GM12878 (cell line): Measurements from ENCODE around the gene TMEM208. TPM values are rescaled to one million over a fixed set of nuclear protein-coding genes. Genes with fewer than 3 reads are reported as not detected.

ENCODE experiments used
- CHD2 ChIP-seq: IDR thresholded peaks from 2 replicates; pipeline ENCODE4 v1.6.1; 2011; ENCODE audit warnings: low read depth, low read length, improper control_type of control experiment, borderline replicate concordance
- IRF4 ChIP-seq: IDR thresholded peaks from 2 replicates; pipeline ENCODE4 v1.6.1; 2011; ENCODE audit warnings: low read depth, low read length
- KDM1A ChIP-seq: fragments of 200-600 bp; sonication (generic); IDR thresholded peaks from 2 replicates; pipeline ENCODE4 v1.6.1; 2016; ENCODE audit warnings: borderline replicate concordance
- KLF5 ChIP-seq: fragments of 450-650 bp; IDR thresholded peaks from 2 replicates; pipeline ENCODE4 v1.6.1; 2014; ENCODE audit warnings: mild to moderate bottlenecking; ENCODE audit not compliant: partially characterized antibody
- NFXL1 ChIP-seq: fragments of 450-650 bp; IDR thresholded peaks from 2 replicates; pipeline ENCODE4 v1.6.1; 2017; ENCODE audit warnings: antibody characterized with exemption, mild to moderate bottlenecking, borderline replicate concordance
- RAD51 ChIP-seq: fragments of 450-650 bp; IDR thresholded peaks from 2 replicates; pipeline ENCODE4 v1.6.1; 2016; ENCODE audit warnings: moderate library complexity, mild to moderate bottlenecking, inconsistent platforms
- RCOR1 ChIP-seq: conservative IDR thresholded peaks from 2 replicates; pipeline ENCODE4 v1.6.1; 2012; ENCODE audit warnings: low read depth, low read length, improper control_type of control experiment
- SIX5 ChIP-seq: IDR thresholded peaks from 2 replicates; pipeline ENCODE4 v1.6.1; 2011; ENCODE audit warnings: mild to moderate bottlenecking, low read depth, low read length, moderate library complexity; ENCODE audit not compliant: severe bottlenecking
- SMAD1 ChIP-seq: fragments of 450-650 bp; IDR thresholded peaks from 2 replicates; pipeline ENCODE4 v1.6.1; 2018; ENCODE audit warnings: mild to moderate bottlenecking, low read depth; ENCODE audit not compliant: partially characterized antibody
- TCF12 ChIP-seq: IDR thresholded peaks from 2 replicates; pipeline ENCODE4 v1.6.1; 2011; ENCODE audit warnings: low read depth, mild to moderate bottlenecking, low read length
- YY1 ChIP-seq: IDR thresholded peaks from 2 replicates; pipeline ENCODE4 v1.6.1; 2011; ENCODE audit warnings: low read depth, mild to moderate bottlenecking, low read length
- ZNF622 ChIP-seq: fragments of 450-650 bp; IDR thresholded peaks from 2 replicates; pipeline ENCODE4 v1.6.1; 2017; ENCODE audit warnings: mild to moderate bottlenecking, inconsistent platforms
- polyA plus RNA-seq, 11 experiments: library from polyadenylated mRNA; depleted of rRNA in 4 of 11; unstranded in 6 of 11; stranded (reverse) in 5 of 11; fragments of >200 nt; fragmentation: Nextera tagmentation in 4 of 11; fragmentation: Illumina TruSeq in 1 of 11; extraction: Ambion mirVana in 4 of 11; extraction: Trizol in 1 of 11; gene quantifications; 1 replicate in 1 of 11; 2 replicates in 10 of 11; pipeline versions ENCODE4 v1.2.1 to v1.2.3, GENCODE V29; 2011 to 2016; ENCODE audit warnings: inconsistent platforms in 2 of 11, missing spikeins in 2 of 11, low read depth in 1 of 11
- total RNA-seq, 4 experiments: library from RNA; depleted of rRNA in 3 of 4; stranded (reverse); fragments of >200 nt in 3 of 4; fragmentation: Illumina TruSeq in 1 of 4; extraction: Trizol in 1 of 4; gene quantifications; 2 replicates each; pipeline versions ENCODE4 v1.2.1 to v1.2.3, GENCODE V29; 2013 to 2021
- TF ChIP-seq, protein P1 (sequence below): fragments of 450-650 bp; IDR thresholded peaks from 2 replicates; pipeline ENCODE4 v1.6.1; 2016; ENCODE audit warnings: mild to moderate bottlenecking, moderate library complexity, borderline replicate concordance
- TF ChIP-seq, protein P2 (sequence below): fragments of 150-350 bp; IDR thresholded peaks from 2 replicates; pipeline ENCODE4 v1.6.1; 2016; ENCODE audit warnings: low read depth, low read length
- TF ChIP-seq, protein P3 (sequence below): fragments of 450-650 bp; IDR thresholded peaks from 2 replicates; pipeline ENCODE4 v1.6.1; 2014; ENCODE audit warnings: mild to moderate bottlenecking
- TF ChIP-seq, protein P4 (sequence below): fragments of 450-650 bp; IDR thresholded peaks from 2 replicates; pipeline ENCODE4 v1.6.1; 2016; ENCODE audit warnings: mild to moderate bottlenecking
- TF ChIP-seq, protein P5 (sequence below): IDR thresholded peaks from 2 replicates; pipeline ENCODE4 v1.6.1; 2012; ENCODE audit warnings: low read depth, low read length, improper control_type of control experiment
- TF ChIP-seq, protein P6 (sequence below): IDR thresholded peaks from 2 replicates; pipeline ENCODE4 v1.6.1; 2011; ENCODE audit warnings: low read depth, mild to moderate bottlenecking, low read length, moderate library complexity, borderline replicate concordance; ENCODE audit errors: extremely low read depth

The TMEM208 gene
- total and polyA plus RNA-seq, 10 of the 15 experiments (the other 5 are each of a cell fraction or from before 2014, with no cell fraction given), result 34.1 to 244 (median 54.1) TPM

DNA sequence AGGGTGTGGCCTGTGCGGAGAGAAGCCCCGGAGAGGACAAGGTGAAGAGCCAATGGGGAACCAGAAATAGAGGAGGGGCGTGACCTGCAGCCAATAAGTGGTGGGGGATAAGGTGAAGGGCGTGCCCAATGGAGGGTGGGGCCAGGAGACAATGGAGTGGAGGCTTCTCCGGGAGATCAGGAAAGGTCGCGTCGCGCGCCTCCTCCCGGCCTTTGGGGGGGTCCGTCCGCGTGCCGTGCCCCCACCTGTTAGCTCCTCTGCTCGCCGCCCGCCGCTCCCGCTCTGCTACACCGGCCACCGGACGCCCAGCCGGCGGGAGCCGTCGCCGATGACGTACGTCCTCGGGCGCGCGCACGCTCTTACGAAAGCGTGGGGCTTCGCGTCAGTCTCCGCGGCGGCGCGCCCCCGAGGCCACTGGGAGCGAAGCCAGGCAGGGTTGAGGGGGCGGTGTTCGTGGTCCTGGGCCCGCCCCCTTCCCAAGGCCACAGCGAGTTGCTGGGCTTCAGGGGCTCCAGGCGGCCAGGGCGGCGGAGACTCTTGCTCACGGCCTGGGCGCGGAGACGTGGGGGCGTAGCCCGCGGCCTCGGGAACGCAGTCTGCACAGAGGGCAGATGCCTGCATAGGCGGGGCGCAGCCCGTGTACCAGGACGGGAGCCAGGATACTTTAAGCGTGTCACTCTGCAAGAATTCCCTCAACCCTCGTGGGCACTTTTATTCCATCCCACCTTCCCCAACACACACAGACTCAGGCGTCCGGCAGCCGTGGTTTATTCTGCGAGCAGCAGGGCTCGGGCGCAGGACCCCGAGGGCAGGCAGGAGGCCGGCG is 43.1 kb upstream of the TMEM208 start, which contains the start of gene MATCAP1 (continued):
- TF ChIP-seq, protein P1, sequence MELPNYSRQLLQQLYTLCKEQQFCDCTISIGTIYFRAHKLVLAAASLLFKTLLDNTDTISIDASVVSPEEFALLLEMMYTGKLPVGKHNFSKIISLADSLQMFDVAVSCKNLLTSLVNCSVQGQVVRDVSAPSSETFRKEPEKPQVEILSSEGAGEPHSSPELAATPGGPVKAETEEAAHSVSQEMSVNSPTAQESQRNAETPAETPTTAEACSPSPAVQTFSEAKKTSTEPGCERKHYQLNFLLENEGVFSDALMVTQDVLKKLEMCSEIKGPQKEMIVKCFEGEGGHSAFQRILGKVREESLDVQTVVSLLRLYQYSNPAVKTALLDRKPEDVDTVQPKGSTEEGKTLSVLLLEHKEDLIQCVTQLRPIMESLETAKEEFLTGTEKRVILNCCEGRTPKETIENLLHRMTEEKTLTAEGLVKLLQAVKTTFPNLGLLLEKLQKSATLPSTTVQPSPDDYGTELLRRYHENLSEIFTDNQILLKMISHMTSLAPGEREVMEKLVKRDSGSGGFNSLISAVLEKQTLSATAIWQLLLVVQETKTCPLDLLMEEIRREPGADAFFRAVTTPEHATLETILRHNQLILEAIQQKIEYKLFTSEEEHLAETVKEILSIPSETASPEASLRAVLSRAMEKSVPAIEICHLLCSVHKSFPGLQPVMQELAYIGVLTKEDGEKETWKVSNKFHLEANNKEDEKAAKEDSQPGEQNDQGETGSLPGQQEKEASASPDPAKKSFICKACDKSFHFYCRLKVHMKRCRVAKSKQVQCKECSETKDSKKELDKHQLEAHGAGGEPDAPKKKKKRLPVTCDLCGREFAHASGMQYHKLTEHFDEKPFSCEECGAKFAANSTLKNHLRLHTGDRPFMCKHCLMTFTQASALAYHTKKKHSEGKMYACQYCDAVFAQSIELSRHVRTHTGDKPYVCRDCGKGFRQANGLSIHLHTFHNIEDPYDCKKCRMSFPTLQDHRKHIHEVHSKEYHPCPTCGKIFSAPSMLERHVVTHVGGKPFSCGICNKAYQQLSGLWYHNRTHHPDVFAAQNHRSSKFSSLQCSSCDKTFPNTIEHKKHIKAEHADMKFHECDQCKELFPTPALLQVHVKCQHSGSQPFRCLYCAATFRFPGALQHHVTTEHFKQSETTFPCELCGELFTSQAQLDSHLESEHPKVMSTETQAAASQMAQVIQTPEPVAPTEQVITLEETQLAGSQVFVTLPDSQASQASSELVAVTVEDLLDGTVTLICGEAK, result no peak
- TF ChIP-seq, protein P2, sequence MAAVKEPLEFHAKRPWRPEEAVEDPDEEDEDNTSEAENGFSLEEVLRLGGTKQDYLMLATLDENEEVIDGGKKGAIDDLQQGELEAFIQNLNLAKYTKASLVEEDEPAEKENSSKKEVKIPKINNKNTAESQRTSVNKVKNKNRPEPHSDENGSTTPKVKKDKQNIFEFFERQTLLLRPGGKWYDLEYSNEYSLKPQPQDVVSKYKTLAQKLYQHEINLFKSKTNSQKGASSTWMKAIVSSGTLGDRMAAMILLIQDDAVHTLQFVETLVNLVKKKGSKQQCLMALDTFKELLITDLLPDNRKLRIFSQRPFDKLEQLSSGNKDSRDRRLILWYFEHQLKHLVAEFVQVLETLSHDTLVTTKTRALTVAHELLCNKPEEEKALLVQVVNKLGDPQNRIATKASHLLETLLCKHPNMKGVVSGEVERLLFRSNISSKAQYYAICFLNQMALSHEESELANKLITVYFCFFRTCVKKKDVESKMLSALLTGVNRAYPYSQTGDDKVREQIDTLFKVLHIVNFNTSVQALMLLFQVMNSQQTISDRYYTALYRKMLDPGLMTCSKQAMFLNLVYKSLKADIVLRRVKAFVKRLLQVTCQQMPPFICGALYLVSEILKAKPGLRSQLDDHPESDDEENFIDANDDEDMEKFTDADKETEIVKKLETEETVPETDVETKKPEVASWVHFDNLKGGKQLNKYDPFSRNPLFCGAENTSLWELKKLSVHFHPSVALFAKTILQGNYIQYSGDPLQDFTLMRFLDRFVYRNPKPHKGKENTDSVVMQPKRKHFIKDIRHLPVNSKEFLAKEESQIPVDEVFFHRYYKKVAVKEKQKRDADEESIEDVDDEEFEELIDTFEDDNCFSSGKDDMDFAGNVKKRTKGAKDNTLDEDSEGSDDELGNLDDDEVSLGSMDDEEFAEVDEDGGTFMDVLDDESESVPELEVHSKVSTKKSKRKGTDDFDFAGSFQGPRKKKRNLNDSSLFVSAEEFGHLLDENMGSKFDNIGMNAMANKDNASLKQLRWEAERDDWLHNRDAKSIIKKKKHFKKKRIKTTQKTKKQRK, result no peak; the same call in 1 of the 2 replicates
- TF ChIP-seq ZNF622, result no peak
- TF ChIP-seq TCF12, result no peak
- no peak for TF ChIP-seq KLF5
- no peak for TF ChIP-seq YY1
- TF ChIP-seq, protein P3, sequence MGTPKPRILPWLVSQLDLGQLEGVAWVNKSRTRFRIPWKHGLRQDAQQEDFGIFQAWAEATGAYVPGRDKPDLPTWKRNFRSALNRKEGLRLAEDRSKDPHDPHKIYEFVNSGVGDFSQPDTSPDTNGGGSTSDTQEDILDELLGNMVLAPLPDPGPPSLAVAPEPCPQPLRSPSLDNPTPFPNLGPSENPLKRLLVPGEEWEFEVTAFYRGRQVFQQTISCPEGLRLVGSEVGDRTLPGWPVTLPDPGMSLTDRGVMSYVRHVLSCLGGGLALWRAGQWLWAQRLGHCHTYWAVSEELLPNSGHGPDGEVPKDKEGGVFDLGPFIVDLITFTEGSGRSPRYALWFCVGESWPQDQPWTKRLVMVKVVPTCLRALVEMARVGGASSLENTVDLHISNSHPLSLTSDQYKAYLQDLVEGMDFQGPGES, result peak; percentile 81
- no peak for TF ChIP-seq RAD51
- TF ChIP-seq NFXL1, result no peak
- TF ChIP-seq RCOR1, result no peak
- TF ChIP-seq SMAD1, result no peak
- TF ChIP-seq IRF4, result no peak
- TF ChIP-seq, protein P4, sequence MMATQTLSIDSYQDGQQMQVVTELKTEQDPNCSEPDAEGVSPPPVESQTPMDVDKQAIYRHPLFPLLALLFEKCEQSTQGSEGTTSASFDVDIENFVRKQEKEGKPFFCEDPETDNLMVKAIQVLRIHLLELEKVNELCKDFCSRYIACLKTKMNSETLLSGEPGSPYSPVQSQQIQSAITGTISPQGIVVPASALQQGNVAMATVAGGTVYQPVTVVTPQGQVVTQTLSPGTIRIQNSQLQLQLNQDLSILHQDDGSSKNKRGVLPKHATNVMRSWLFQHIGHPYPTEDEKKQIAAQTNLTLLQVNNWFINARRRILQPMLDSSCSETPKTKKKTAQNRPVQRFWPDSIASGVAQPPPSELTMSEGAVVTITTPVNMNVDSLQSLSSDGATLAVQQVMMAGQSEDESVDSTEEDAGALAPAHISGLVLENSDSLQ, result peak; percentile 99
- TF ChIP-seq, protein P5, sequence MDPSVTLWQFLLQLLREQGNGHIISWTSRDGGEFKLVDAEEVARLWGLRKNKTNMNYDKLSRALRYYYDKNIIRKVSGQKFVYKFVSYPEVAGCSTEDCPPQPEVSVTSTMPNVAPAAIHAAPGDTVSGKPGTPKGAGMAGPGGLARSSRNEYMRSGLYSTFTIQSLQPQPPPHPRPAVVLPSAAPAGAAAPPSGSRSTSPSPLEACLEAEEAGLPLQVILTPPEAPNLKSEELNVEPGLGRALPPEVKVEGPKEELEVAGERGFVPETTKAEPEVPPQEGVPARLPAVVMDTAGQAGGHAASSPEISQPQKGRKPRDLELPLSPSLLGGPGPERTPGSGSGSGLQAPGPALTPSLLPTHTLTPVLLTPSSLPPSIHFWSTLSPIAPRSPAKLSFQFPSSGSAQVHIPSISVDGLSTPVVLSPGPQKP, result no peak
- TF ChIP-seq KDM1A, result no peak
- TF ChIP-seq CHD2, result peak; percentile 93
- no peak for TF ChIP-seq SIX5
- TF ChIP-seq, protein P6, sequence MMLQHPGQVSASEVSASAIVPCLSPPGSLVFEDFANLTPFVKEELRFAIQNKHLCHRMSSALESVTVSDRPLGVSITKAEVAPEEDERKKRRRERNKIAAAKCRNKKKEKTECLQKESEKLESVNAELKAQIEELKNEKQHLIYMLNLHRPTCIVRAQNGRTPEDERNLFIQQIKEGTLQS, result no peak
